ENCODE measurements around the gene KRT79. TPM values are rescaled to one million over a fixed set of nuclear protein-coding genes. Genes with fewer than 3 reads are reported as not detected.
A peak's percentile ranks its signal among the peaks of the same experiment; 100 is the strongest.

KRT79 gene
- polyA plus RNA-seq, 4 donors: 0.31 TPM; not detected in 3

GRCh38 chr12:52789637-52790426 lies 44.3 kb downstream of the KRT79 start:
- H3K4me3 ChIP-seq (ENCODE audit: low read depth in 1 of 3, low read length in 3 of 3): no peak overlapping the region

DNA sequence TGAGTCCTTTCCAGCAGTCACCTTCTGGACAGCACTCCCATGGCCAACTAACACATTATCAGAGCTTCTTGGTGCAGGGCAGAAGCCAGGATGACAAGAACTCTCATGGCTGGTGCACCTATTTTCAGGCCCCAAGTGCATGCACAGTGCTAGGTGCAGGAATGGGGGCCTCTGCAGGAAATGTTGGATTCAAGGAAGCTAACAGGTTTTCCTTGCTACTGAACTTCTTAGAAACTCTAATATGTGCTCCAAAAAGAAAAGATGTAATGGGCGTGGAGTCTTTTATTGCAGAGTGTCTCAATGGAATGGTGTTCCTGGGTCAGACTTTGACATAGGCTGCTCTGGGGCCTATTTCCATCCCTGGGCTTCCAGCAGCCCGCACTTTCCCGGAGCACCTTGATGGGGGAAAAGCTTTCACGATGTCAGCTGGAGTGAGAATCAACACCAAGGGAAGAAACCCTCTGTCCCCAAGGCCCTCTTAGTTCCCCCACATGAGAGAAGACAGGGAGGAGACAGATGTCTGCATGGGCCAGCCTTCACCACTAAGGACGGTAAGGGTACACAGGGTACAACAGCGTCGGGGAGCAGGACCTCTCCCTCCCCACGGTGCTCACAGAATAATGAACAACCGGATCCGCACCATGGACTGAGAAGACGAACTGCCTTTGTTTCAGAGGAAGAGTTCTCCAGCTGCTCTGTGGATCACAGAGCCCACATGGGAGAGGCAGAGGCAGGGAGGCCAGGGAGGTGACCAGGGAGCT lies 45.1 kb downstream of the KRT79 start:
- FAIRE-seq (no peak), DNase-seq (no peak)
- Histone ChIP-seq H3K4me1 (ENCODE audit: control insufficient read depth in 3 of 3, insufficient read depth in 2 of 3, low read depth in 1 of 3, low read length in 2 of 3) (peaks cover 0 to 7% (median 3%) of the 10 kb centered on the region in 3 donors), H3K9me3 (ENCODE audit: control insufficient read depth in 2 of 2, insufficient read depth in 1 of 2, low read depth in 1 of 2, low read length in 1 of 2) (no peaks in the 10 kb centered on the region), H3K27me3 (ENCODE audit: control insufficient read depth in 3 of 3, insufficient read depth in 3 of 3, low read length in 3 of 3) (peaks cover 0 to 38% (median 7%) of the 10 kb centered on the region in 3 donors), H3K27ac (ENCODE audit: low read depth in 1 of 3, low read length in 2 of 3) (no peak overlapping the region), H3K4me3 (ENCODE audit: low read depth in 1 of 3, low read length in 3 of 3) (no peak overlapping the region), H3K36me3 (ENCODE audit: control insufficient read depth in 3 of 3, insufficient read depth in 2 of 3, low read depth in 1 of 3, low read length in 3 of 3) (no peaks in the 10 kb centered on the region)
- 91 to 95% (median 94%) methylated on average over 11 of the region's 11 CpGs for WGBS, 3 donors

More at GRCh38 chr12:52789637-52790426, 44.3 kb downstream of the KRT79 start:
- Histone ChIP-seq H3K4me1 (ENCODE audit: control insufficient read depth in 3 of 3, insufficient read depth in 2 of 3, low read depth in 1 of 3, low read length in 2 of 3) (peaks cover 0 to 7% (median 3%) of the 10 kb centered on the region in 3 donors), H3K9me3 (ENCODE audit: control insufficient read depth in 2 of 2, insufficient read depth in 1 of 2, low read depth in 1 of 2, low read length in 1 of 2) (no peaks in the 10 kb centered on the region), H3K27ac (ENCODE audit: low read depth in 1 of 3, low read length in 2 of 3) (no peak overlapping the region), H3K36me3 (ENCODE audit: control insufficient read depth in 3 of 3, insufficient read depth in 2 of 3, low read depth in 1 of 3, low read length in 3 of 3) (no peaks in the 10 kb centered on the region), H3K27me3 (ENCODE audit: control insufficient read depth in 3 of 3, insufficient read depth in 3 of 3, low read length in 3 of 3) (peaks cover 0 to 40% (median 7%) of the 10 kb centered on the region in 3 donors)
- 19 to 25% (median 22%) methylated on average over 41 to 50 of the region's 50 CpGs for WGBS, 3 donors
- FAIRE-seq (no peak), DNase-seq (peak; percentile 31 to 46)

DNA sequence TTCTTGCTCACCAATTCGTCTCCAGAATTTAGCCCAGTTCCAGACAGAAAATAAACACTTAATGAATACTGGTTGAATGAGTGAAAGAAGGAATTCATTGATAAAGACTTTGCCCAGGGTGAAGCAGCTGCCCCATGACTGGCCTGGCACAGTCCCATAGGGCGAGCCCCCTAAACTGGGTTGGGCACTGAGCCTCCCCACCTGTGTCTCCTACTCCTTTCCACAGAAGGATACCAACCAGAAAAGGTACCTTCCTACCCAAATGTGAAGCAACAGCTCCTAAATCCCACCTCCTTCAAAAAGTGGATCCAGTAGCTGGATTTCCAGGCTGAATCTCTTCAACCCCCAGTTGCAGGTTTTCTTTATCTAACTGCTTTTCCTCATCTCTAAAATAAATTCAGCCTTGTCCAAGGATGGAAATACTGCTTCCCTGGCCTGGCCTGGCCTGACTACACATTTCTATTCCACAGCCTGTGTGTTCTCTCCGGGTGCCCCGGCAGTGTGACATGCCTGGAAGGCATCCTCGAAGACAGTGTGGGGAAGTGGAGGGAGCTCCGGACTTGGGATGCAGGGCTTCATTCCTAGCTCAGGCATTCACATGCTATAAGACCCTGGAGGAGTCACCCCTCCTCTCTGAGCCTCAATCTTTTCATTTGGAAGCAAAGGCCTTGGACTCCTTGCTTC lies 45.8 kb downstream of the KRT79 start:
- Histone ChIP-seq H3K4me3 (ENCODE audit: low read depth in 1 of 3, low read length in 3 of 3) (no peak overlapping the region), H3K27me3 (ENCODE audit: control insufficient read depth in 3 of 3, insufficient read depth in 3 of 3, low read length in 3 of 3) (peaks cover 0 to 36% (median 7%) of the 10 kb centered on the region in 3 donors), H3K27ac (ENCODE audit: low read depth in 1 of 3, low read length in 2 of 3) (no peak overlapping the region), H3K4me1 (ENCODE audit: control insufficient read depth in 3 of 3, insufficient read depth in 2 of 3, low read depth in 1 of 3, low read length in 2 of 3) (peaks cover 0 to 7% (median 3%) of the 10 kb centered on the region in 3 donors), H3K9me3 (ENCODE audit: control insufficient read depth in 2 of 2, insufficient read depth in 1 of 2, low read depth in 1 of 2, low read length in 1 of 2) (no peaks in the 10 kb centered on the region), H3K36me3 (ENCODE audit: control insufficient read depth in 3 of 3, insufficient read depth in 2 of 3, low read depth in 1 of 3, low read length in 3 of 3) (no peaks in the 10 kb centered on the region)
- DNase-seq (peak in 1 of 2 donors; percentile 8), FAIRE-seq (no peak)
- 62 to 71% (median 62%) methylated on average over 6 of the region's 6 CpGs for WGBS, 3 donors

DNA sequence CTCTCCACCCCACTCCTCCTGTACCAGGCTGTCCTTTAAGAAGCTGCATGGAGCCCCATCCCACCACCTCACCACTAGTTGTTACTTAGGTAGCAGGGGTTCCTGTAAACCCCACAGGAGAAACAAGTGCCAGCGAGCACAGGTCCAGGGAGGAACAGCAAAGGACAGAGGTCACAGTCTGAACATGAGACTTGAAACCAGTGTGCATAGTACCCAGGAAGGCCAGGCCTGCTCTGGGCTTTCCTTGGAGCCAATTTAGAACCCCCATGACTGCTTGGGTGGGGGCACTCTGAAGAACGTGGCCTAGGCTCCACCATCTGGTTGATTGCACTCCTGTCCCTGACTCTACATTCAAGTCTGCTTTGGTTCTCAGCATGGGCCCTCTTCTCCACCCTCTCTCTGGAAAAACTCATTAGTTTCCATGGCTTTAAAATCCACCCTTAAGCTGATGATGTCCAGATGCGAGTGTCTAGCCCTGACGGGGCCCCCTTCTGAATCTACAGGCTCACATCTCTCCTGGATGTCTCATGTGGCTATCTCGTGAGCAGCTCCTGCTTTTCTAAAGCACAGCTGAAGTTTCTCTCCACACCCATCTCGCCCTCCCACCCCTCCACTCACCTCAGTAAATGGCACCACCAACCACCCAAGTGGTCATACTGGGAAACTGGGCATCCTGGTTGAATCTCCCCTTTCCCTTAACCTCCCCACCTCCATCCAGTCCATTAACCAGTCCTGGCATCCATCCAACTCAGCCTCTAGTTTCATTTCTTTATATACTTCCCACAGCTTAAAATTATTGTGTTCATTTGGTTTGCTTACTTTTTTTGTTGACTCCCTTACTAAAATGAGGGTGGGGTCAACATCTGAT lies 46.6 kb downstream of the KRT79 start:
- 57 to 75% (median 63%) methylated on average over 6 of the region's 6 CpGs for WGBS, 3 donors
- no peaks in the 10 kb centered on the region for H3K36me3 ChIP-seq (ENCODE audit: control insufficient read depth in 3 of 3, insufficient read depth in 2 of 3, low read depth in 1 of 3, low read length in 3 of 3)
- peaks cover 0 to 7% (median 3%) of the 10 kb centered on the region in 3 donors for H3K4me1 ChIP-seq (ENCODE audit: control insufficient read depth in 3 of 3, insufficient read depth in 2 of 3, low read depth in 1 of 3, low read length in 2 of 3)
- H3K27me3 ChIP-seq (ENCODE audit: control insufficient read depth in 3 of 3, insufficient read depth in 3 of 3, low read length in 3 of 3): peaks cover 0 to 37% (median 7%) of the 10 kb centered on the region in 3 donors
- FAIRE-seq: no peak
- H3K9me3 ChIP-seq (ENCODE audit: control insufficient read depth in 2 of 2, insufficient read depth in 1 of 2, low read depth in 1 of 2, low read length in 1 of 2): no peaks in the 10 kb centered on the region
- H3K27ac ChIP-seq (ENCODE audit: low read depth in 1 of 3, low read length in 2 of 3): no peak overlapping the region
- no peak overlapping the region for H3K4me3 ChIP-seq (ENCODE audit: low read depth in 1 of 3, low read length in 3 of 3)
- DNase-seq: peak in 1 of 2 donors; percentile 25

DNA sequence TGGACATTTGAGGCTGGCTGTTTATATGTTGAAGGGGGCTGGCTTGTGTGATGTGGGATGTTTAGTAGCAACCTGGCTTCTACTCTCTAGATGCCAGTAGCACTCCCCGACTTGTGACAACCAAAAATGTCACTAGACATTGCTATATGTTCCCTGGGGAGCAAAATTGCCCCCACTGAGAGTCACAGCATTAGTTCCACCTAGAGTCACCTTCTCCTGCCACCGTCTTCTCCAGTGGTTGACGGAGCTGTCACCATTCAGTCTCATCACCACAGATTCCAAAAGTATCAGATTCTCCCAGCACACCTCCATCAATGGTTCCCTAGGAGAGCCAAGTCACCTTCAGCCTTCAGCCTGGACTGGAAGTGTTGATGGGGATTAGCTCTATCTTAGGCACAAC lies 49.2 kb downstream of the KRT79 start:
- no peaks in the 10 kb centered on the region for H3K9me3 ChIP-seq (ENCODE audit: control insufficient read depth in 2 of 2, insufficient read depth in 1 of 2, low read depth in 1 of 2, low read length in 1 of 2)
- FAIRE-seq: no peak
- H3K27me3 ChIP-seq (ENCODE audit: control insufficient read depth in 3 of 3, insufficient read depth in 3 of 3, low read length in 3 of 3): peaks cover 0 to 14% (median 0%) of the 10 kb centered on the region in 3 donors
- no peak overlapping the region for H3K4me3 ChIP-seq (ENCODE audit: low read depth in 1 of 3, low read length in 3 of 3)
- 78 to 79% (median 79%) methylated on average over 3 of the region's 3 CpGs for WGBS, 3 donors
- H3K4me1 ChIP-seq (ENCODE audit: control insufficient read depth in 3 of 3, insufficient read depth in 2 of 3, low read depth in 1 of 3, low read length in 2 of 3): peaks cover 0 to 2% (median 2%) of the 10 kb centered on the region in 3 donors
- no peak overlapping the region for H3K27ac ChIP-seq (ENCODE audit: low read depth in 1 of 3, low read length in 2 of 3)
- no peak for DNase-seq
- H3K36me3 ChIP-seq (ENCODE audit: control insufficient read depth in 3 of 3, insufficient read depth in 2 of 3, low read depth in 1 of 3, low read length in 3 of 3): no peaks in the 10 kb centered on the region

- Histone ChIP-seq H3K27ac (ENCODE audit: low read depth in 1 of 3, low read length in 2 of 3) (no peak overlapping the region), H3K27me3 (ENCODE audit: control insufficient read depth in 3 of 3, insufficient read depth in 3 of 3, low read length in 3 of 3) (peaks cover 0 to 10% (median 0%) of the 10 kb centered on the region in 3 donors), H3K4me1 (ENCODE audit: control insufficient read depth in 3 of 3, insufficient read depth in 2 of 3, low read depth in 1 of 3, low read length in 2 of 3) (no peaks in the 10 kb centered on the region), H3K4me3 (ENCODE audit: low read depth in 1 of 3, low read length in 3 of 3) (no peak overlapping the region), H3K9me3 (ENCODE audit: control insufficient read depth in 2 of 2, insufficient read depth in 1 of 2, low read depth in 1 of 2, low read length in 1 of 2) (no peaks in the 10 kb centered on the region), H3K36me3 (ENCODE audit: control insufficient read depth in 3 of 3, insufficient read depth in 2 of 3, low read depth in 1 of 3, low read length in 3 of 3) (no peaks in the 10 kb centered on the region)
- WGBS, 3 donors: 78 to 83% (median 82%) methylated on average over 7 of the region's 7 CpGs
- DNase-seq (no peak), FAIRE-seq (no peak)
Observed at GRCh38 chr12:52783563-52784316, 50.4 kb downstream of the KRT79 start.

DNA sequence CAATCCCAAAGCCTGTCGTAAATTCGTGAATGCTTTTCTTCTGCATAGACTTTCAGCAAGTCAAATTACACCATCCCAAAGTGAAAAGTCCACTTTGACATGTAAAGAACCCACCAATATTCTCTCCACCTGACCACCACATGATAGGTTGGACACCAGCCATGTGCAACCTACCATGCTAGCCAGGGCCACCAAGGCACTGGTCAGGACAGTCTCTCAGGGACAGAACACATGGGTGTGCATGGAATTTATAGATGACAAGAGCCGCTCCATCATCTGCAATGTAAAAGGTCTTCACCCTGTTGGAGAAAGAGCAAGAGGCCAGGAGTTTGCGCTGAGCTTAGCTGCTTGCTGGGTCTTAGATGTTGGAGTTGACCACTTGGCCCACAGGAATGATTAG lies 51.6 kb downstream of the KRT79 start:
- Histone ChIP-seq H3K27me3 (ENCODE audit: control insufficient read depth in 3 of 3, insufficient read depth in 3 of 3, low read length in 3 of 3) (peaks cover 0 to 8% (median 0%) of the 10 kb centered on the region in 3 donors), H3K4me1 (ENCODE audit: control insufficient read depth in 3 of 3, insufficient read depth in 2 of 3, low read depth in 1 of 3, low read length in 2 of 3) (no peaks in the 10 kb centered on the region), H3K36me3 (ENCODE audit: control insufficient read depth in 3 of 3, insufficient read depth in 2 of 3, low read depth in 1 of 3, low read length in 3 of 3) (no peaks in the 10 kb centered on the region), H3K9me3 (ENCODE audit: control insufficient read depth in 2 of 2, insufficient read depth in 1 of 2, low read depth in 1 of 2, low read length in 1 of 2) (no peaks in the 10 kb centered on the region), H3K4me3 (ENCODE audit: low read depth in 1 of 3, low read length in 3 of 3) (no peak overlapping the region), H3K27ac (ENCODE audit: low read depth in 1 of 3, low read length in 2 of 3) (no peak overlapping the region)
- DNase-seq (no peak), FAIRE-seq (no peak)
- 89 to 91% (median 91%) methylated on average over 4 of the region's 4 CpGs for WGBS, 3 donors
